SH-SY5Y (cell line): ENCODE results near the gene KREMEN2.

Experiments used
- GATA2 ChIP-seq: IDR thresholded peaks from 2 replicates; pipeline ENCODE4 v1.6.1; 2011; ENCODE audit warnings: mild to moderate bottlenecking, low read depth, low read length
- GATA3 ChIP-seq: IDR thresholded peaks from 2 replicates; pipeline ENCODE4 v1.6.1; 2011; ENCODE audit warnings: low read depth, mild to moderate bottlenecking, low read length, moderate library complexity

The KREMEN2 gene

DNA sequence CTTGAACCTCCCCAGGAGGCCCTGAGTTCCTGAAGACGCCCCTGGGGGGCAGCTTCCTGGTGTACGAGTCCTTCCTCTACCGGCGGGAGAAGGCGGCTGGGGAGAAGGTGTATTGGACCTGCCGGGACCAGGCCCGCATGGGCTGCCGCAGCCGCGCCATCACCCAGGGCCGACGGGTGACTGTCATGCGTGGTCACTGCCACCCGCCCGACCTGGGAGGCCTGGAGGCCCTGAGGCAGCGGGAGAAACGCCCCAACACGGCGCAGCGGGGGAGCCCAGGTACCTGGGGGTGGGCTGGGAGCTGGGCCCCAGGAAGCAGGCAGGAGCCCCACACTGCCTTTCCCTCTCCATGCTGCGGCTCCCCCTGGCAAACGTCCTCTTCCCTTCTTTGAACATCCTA is 30.4 kb upstream of the KREMEN2 start:
- TF ChIP-seq GATA2 (no peak), GATA3 (no peak)

GRCh38 chr16:2934450-2934849 is 29.6 kb upstream of the KREMEN2 start:
- no peak for TF ChIP-seq GATA3
- TF ChIP-seq GATA2, result no peak

DNA sequence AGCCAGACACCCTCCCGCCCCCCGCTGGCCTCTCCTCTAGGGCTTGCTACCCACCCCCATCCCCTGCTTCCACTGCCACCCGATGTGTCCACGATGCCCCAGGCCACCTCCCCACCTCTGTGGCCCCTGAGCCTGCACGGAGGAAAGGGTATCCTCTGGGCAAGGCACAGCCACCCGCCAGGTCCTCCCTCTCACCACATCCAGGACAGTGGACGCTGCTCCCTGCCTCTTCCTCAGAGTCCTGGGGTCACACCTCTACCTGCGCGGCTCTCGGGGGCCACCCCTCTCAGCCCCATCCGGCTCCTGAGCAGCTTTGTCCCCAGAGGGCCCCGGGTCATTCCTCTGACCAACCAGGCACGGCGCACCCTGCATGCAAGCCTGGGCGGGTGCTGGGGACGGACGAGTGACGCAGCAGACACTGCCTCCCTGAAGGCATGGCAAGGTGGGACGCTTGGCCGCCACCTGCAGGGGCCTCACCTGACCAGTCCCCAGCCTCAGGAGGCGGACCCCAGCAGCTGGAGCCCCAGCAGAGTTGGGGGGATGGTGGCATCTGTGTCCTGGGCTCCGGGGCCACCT is 27.6 kb upstream of the KREMEN2 start:
- no peak for TF ChIP-seq GATA3

DNA sequence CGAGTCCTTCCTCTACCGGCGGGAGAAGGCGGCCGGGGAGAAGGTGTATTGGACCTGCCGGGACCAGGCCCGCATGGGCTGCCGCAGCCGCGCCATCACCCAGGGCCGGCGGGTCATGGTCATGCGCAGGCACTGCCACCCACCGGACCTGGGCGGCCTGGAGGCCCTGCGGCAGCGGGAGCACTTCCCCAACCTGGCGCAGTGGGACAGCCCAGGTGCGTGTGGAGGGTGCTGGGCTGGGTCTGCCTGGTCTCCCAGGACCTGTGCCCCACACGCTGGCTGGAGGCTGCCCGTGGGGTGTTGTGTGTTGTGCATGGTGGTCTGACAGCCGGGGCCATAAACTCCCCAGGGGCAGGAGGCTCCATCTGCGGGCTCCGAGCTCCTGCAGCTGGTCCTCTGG is 26.9 kb upstream of the KREMEN2 start:
- TF ChIP-seq GATA3, result no peak
- no peak for TF ChIP-seq GATA2

DNA sequence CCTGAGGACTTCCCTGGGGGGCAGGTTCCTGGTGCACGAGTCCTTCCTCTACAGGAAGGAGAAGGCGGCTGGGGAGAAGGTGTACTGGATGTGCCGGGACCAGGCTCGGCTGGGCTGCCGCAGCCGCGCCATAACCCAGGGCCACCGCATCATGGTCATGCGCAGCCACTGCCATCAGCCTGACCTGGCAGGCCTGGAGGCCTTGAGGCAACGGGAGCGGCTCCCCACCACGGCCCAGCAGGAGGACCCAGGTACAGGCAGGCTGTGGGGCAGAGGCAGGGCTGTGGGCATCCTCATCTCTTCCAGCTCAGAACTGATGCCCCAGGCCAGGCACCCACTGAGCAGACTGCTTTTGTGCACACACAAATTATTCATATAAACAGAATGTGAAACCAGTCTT is 25.9 kb upstream of the KREMEN2 start:
- TF ChIP-seq GATA2 (no peak), GATA3 (no peak)

DNA sequence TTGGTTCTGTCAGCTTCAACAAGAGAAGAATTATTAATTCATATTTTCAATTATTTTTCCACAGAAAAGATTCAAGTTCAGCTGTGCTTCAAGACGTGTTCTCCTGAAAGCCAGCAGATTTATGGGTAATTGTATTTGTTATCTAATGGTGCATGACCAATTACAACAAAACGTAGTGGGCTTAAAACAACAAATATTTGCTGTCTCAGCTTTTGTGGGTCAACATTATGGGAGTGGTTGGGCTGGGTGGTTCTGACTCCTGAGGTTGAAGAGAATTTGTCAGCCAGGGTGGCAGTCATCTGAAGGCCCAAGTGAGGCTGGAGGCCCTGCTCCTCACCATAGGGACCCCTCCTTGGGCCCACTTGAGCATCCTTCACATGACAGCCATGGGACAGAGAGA is 24.1 kb upstream of the KREMEN2 start:
- TF ChIP-seq GATA2 (no peak), GATA3 (no peak)

GRCh38 chr16:2942045-2942444 is 22.0 kb upstream of the KREMEN2 start:
- TF ChIP-seq GATA2 (no peak), GATA3 (no peak)

GRCh38 chr16:2946649-2947048 is 17.4 kb upstream of the KREMEN2 start:
- TF ChIP-seq GATA2, result no peak
- TF ChIP-seq GATA3, result no peak

- no peak for TF ChIP-seq GATA2
- TF ChIP-seq GATA3, result no peak
These were observed 15.0 kb upstream of the KREMEN2 start for GRCh38 chr16:2948807-2949704.

GRCh38 chr16:2949705-2950352 is 14.2 kb upstream of the KREMEN2 start:
- TF ChIP-seq GATA2 (no peak), GATA3 (no peak)

DNA sequence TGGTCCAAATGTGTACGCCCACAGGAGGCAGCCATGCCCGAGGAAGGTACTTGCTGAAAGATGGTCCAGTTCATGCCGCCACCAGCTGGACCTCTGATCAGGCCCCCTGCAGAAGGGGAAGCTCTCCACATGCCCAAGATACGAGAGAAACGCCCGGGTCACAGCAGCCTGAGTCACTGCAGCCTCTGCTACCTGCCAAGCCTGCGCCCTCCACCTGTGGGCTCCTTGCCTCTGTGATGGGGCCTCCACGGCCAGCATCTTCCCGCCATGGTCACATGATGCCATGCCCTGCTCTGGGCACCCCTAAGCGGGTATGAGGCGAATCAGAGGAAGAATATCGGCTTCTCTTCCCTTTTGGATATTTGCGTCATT is 13.7 kb upstream of the KREMEN2 start:
- no peak for TF ChIP-seq GATA3
- TF ChIP-seq GATA2, result no peak

GRCh38 chr16:2950773-2951172 is 13.3 kb upstream of the KREMEN2 start:
- no peak for TF ChIP-seq GATA3
- TF ChIP-seq GATA2, result no peak

GRCh38 chr16:2952679-2953078 is 11.4 kb upstream of the KREMEN2 start:
- TF ChIP-seq GATA2 (no peak), GATA3 (no peak)

- TF ChIP-seq GATA2 (no peak), GATA3 (no peak)
These were observed 10.1 kb upstream of the KREMEN2 start for GRCh38 chr16:2953706-2954627.
